ENCODE data around the gene RAB17.

Gene RAB17

DNA sequence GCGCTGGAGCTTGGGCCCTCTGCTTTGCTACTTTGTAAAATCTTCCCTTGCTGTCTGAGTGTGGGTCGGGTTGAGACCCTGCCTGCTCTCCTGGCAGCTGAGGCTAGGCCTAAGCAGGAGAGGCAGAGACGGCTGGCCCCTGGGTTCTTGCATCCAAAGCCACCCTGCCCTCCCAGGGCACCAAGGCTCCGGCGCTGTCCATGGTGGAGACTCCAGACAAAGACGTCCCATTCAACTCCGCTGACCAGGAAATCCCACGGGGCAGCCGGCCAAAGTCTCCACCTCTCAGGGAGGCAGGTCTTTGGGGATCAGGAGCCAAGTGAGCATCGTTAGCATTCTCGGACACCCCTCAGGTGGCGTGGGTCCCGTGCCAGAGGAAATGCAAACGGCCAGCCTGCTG lies 26.7 kb downstream of the RAB17 start:
- TF ChIP-seq, protein P1, sequence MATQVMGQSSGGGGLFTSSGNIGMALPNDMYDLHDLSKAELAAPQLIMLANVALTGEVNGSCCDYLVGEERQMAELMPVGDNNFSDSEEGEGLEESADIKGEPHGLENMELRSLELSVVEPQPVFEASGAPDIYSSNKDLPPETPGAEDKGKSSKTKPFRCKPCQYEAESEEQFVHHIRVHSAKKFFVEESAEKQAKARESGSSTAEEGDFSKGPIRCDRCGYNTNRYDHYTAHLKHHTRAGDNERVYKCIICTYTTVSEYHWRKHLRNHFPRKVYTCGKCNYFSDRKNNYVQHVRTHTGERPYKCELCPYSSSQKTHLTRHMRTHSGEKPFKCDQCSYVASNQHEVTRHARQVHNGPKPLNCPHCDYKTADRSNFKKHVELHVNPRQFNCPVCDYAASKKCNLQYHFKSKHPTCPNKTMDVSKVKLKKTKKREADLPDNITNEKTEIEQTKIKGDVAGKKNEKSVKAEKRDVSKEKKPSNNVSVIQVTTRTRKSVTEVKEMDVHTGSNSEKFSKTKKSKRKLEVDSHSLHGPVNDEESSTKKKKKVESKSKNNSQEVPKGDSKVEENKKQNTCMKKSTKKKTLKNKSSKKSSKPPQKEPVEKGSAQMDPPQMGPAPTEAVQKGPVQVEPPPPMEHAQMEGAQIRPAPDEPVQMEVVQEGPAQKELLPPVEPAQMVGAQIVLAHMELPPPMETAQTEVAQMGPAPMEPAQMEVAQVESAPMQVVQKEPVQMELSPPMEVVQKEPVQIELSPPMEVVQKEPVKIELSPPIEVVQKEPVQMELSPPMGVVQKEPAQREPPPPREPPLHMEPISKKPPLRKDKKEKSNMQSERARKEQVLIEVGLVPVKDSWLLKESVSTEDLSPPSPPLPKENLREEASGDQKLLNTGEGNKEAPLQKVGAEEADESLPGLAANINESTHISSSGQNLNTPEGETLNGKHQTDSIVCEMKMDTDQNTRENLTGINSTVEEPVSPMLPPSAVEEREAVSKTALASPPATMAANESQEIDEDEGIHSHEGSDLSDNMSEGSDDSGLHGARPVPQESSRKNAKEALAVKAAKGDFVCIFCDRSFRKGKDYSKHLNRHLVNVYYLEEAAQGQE (IDR thresholded peaks at IDR 0.05; ENCODE audit: insufficient read depth in 1 of 2, low read depth in 2 of 2, low read length in 2 of 2): peak; percentile 88 to 92
- TF ChIP-seq TAF1 (IDR thresholded peaks at IDR 0.05; ENCODE audit: borderline replicate concordance, insufficient read depth, low read length): no peak

- TF ChIP-seq SIN3A (IDR thresholded peaks at IDR 0.05; ENCODE audit: borderline replicate concordance, insufficient read depth, low read length) (no peak), FOXP2 (optimal IDR thresholded peaks at IDR 0.05; ENCODE audit: borderline replicate concordance, extremely low read depth, extremely low read length, insufficient read depth) (no peak), TAF1 (IDR thresholded peaks at IDR 0.05; ENCODE audit: borderline replicate concordance, insufficient read depth, low read length) (no peak), POLR2AphosphoS5 (IDR thresholded peaks at IDR 0.05; ENCODE audit: low read depth, low read length) (no peak)
- TF ChIP-seq, protein P1 (IDR thresholded peaks at IDR 0.05; ENCODE audit: insufficient read depth in 1 of 2, low read depth in 2 of 2, low read length in 2 of 2): no peak
Observed at GRCh38 chr2:237561221-237561620, 29.3 kb downstream of the RAB17 start.

- TF ChIP-seq FOXP2 (optimal IDR thresholded peaks at IDR 0.05; ENCODE audit: borderline replicate concordance, extremely low read depth, extremely low read length, insufficient read depth) (no peak), POLR2AphosphoS5 (IDR thresholded peaks at IDR 0.05; ENCODE audit: low read depth, low read length) (no peak), SIN3A (IDR thresholded peaks at IDR 0.05; ENCODE audit: borderline replicate concordance, insufficient read depth, low read length) (no peak), TAF1 (IDR thresholded peaks at IDR 0.05; ENCODE audit: borderline replicate concordance, insufficient read depth, low read length) (no peak)
- TF ChIP-seq, protein P1 (IDR thresholded peaks at IDR 0.05; ENCODE audit: insufficient read depth in 1 of 2, low read depth in 2 of 2, low read length in 2 of 2): no peak
Observed at GRCh38 chr2:237558961-237559641, 31.4 kb downstream of the RAB17 start.

GRCh38 chr2:237557633-237558015 lies 32.9 kb downstream of the RAB17 start:
- TF ChIP-seq SIN3A (IDR thresholded peaks at IDR 0.05; ENCODE audit: borderline replicate concordance, insufficient read depth, low read length) (no peak), FOXP2 (optimal IDR thresholded peaks at IDR 0.05; ENCODE audit: borderline replicate concordance, extremely low read depth, extremely low read length, insufficient read depth) (no peak), POLR2AphosphoS5 (IDR thresholded peaks at IDR 0.05; ENCODE audit: low read depth, low read length) (no peak), TAF1 (IDR thresholded peaks at IDR 0.05; ENCODE audit: borderline replicate concordance, insufficient read depth, low read length) (no peak)
- TF ChIP-seq, protein P1 (IDR thresholded peaks at IDR 0.05; ENCODE audit: insufficient read depth in 1 of 2, low read depth in 2 of 2, low read length in 2 of 2): no peak
